Heart right ventricle (tissue), 16 donors: ENCODE results near the gene GOLGA6L24. TPM values are rescaled to one million over a fixed set of nuclear protein-coding genes. Genes with fewer than 3 reads are reported as not detected.
A peak's percentile ranks its signal among the peaks of the same experiment; 100 is the strongest.
"Not testable (repeated sequence)": the region's sequence is repeated elsewhere in the genome, so short reads cannot be mapped to it uniquely, and the experiment has no call there.

ENCODE experiments used
- ATAC-seq, 8 donors: fragments of 200-7000 bp; cut with Tn5 transposase; one replicate each; pipeline ENCODE4 v1.9.1; 2020; ENCODE audit warnings: mild to moderate bottlenecking in 8 of 8, moderate library complexity in 8 of 8, moderate number of reproducible peaks in 1 of 8
- DNase-seq, 2 donors: peaks; one replicate each; pipeline ENCODE4 v3.0.0-alpha.2; 2020
- H3K27ac ChIP-seq, 10 donors: fragments of 200-600 bp; sonication (generic) in 2 of 10; one replicate each; pipeline versions ENCODE4 v1.5.0 to v1.8.0; 2020 to 2022; ENCODE audit warnings: mild to moderate bottlenecking in 3 of 10
- H3K27me3 ChIP-seq, 7 donors: fragments of 200-600 bp; one replicate each; pipeline ENCODE4 v1.8.0; 2021 to 2022; ENCODE audit warnings: mild to moderate bottlenecking in 2 of 7
- H3K36me3 ChIP-seq, 9 donors: fragments of 200-600 bp; sonication (generic) in 1 of 9; one replicate each; pipeline versions ENCODE4 v1.5.0 to v1.8.0; 2020 to 2022; ENCODE audit warnings: mild to moderate bottlenecking in 2 of 9
- H3K4me1 ChIP-seq, 9 donors: fragments of 200-600 bp; sonication (generic) in 1 of 9; one replicate each; pipeline versions ENCODE4 v1.5.0 to v1.8.0; 2020 to 2022; ENCODE audit warnings: mild to moderate bottlenecking in 4 of 9
- H3K4me3 ChIP-seq, 10 donors: fragments of 200-600 bp; sonication (generic) in 2 of 10; one replicate each; pipeline versions ENCODE4 v1.5.0 to v1.8.0; 2020 to 2022; ENCODE audit warnings: mild to moderate bottlenecking in 7 of 10, moderate library complexity in 2 of 10
- H3K9me3 ChIP-seq, 11 donors: fragments of 200-600 bp in 10 of 11; sonication (generic) in 2 of 11; one replicate each; pipeline versions ENCODE4 v1.5.0 to v1.8.0; 2013 to 2022; ENCODE audit warnings: mild to moderate bottlenecking in 2 of 11, control low read depth in 1 of 11, moderate library complexity in 1 of 11
- WGBS, 2 donors: extraction: QIAGEN DNeasy Blood & Tissue Kit; methylation state at CpG; one replicate each; pipeline ENCODE4 v1.1.7; 2013; ENCODE audit warnings: inconsistent platforms in 1 of 2; 5-methylcytosine and 5-hydroxymethylcytosine counted together
- intact Hi-C, 10 donors: fragments of 100-400 bp; cut with DNase I; formaldehyde crosslinking; loops; one replicate each; pipeline versions ENCODE4 v1.11.1 to v1.14.2; 2022
- long read RNA-seq, 3 donors: library from polyadenylated mRNA; unstranded; transcript quantifications; one replicate each; pipeline ENCODE4 v2.0.0, GENCODE V29; 2020 to 2021
- polyA plus RNA-seq, 2 donors: library from polyadenylated mRNA; stranded (reverse); fragments of 200-250 nt; gene quantifications; one replicate each; pipeline ENCODE4 v1.2.3, GENCODE V29; 2013
- total RNA-seq, 10 donors: library from RNA; stranded (reverse); fragmentation: NEBNext Ultra II Directional in 3 of 10; extraction: Animal tissue kit (Norgen Biotek cat#: 25700) in 3 of 10; gene quantifications; one replicate each; pipeline versions ENCODE4 v1.2.1 to v1.2.4, GENCODE V29; 2021 to 2023
- donor health status: Arrhythmogenic right ventricular cardiomyopathy.
- donor health status: ischemic (EF 13 %, LVEDD 7.1; RV severe dilation, severe dysfunction).
- donor health status: healthy with polysubstance abuse.
- donor health status: DM: no; HTN: yes; CAD: no.
- donor health status: DM: no; HTN: no; CAD: no.
- donor health status: ischemic (EF 25% LVEDD 6.9; RV normal size, moderate dysfunction).
- donor health status: ischemic (EF 25% LVEDD 5.7; RV mildly dilated, moderate dysfunction).
- donor health status: healthy.
- donor health status: DM: yes; HTN: yes; CAD: no.
- donor health status: Ischemic cardiomyopathy.
- donor health status: ischemic (EF 35%, LVEDD 5.7; RV mildly dilated, moderate dysfunction).
- donor health status: nonischemic (EF 11% LVEDD 7.7; RV severe dilation, severe dysfunction).
- donor health status: DM: yes; HTN: yes; CAD: no.
- donor health status: PGD.
- donor health status: ischemic (EF 29% LVEDD 5.4; RV normal size, mild dysfunction).
- donor health status: nonischemic (EF 23%, LVEDD 6.1; RV moderate dilation, normal function).

GOLGA6L24 gene, protein sequence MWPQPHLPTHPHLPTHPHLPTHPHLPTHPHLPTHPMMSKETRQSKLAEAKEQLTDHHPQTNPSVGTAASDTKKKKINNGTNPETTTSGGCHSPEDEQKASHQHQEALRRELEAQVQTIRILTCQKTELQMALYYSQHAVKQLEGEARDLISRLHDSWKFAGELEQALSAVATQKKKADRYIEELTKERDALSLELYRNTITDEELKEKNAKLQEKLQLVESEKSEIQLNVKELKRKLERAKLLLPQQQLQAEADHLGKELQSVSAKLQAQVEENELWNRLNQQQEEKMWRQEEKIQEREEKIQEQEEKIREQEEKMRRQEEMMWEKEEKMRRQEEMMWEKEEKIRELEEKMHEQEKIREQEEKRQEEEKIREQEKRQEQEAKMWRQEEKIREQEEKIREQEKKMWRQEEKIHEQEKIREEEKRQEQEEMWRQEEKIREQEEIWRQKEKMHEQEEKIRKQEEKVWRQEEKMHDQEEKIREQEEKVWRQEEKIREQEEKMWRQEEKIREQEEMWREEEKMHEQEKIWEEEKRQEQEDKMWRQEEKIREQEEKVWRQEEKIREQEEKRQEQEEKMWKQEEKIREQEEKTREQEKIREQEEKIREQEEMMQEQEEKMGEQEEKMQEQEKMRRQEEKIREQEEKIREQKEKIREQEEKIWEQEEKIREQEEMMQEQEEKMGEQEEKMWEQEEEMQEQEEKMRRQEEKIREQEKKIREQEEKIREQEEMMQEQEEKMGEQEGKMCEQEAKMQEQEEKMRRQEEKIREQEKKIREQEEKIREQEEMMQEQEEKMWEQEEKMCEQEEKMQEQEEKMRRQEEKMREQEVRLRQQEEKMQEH
- not detected for total RNA-seq
- polyA plus RNA-seq: not detected
- long read RNA-seq, donor 1: 0 reads
- long read RNA-seq, donor 2: 0 reads
- long read RNA-seq, donor 3: 0 reads

DNA sequence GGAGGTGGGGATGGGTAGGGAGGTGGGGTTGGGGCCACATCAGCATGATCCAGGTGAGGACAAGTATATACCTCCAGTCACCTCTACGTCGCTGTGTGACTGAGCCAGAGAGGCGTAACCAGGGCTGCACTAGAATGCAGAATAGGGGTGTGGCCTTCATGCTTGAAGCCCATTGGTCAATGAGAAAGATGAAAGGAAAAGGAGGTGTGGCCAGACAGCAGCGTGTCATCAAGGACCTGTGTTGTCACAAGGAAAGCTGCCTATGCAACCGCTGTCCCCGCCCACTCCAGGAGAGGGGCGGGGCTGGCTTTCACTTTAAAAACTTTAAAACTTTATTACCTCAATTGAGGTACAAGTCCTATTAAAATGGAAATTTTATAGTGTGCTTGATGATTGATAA is at the start of gene GOLGA6L24:
Gene GOLGA6L24 (minus strand): TSS at position 101 of the 400 bp plus-strand sequence. CDS start 61 bp downstream, at position 40.
- H3K9me3 ChIP-seq, H3K27me3 ChIP-seq, H3K36me3 ChIP-seq, H3K4me1 ChIP-seq, ATAC-seq, H3K4me3 ChIP-seq, DNase-seq, intact Hi-C loops, H3K27ac ChIP-seq: not testable (repeated sequence)
- no CpG with 5 or more reads among the region's 7 CpGs for WGBS, 2 donors

DNA sequence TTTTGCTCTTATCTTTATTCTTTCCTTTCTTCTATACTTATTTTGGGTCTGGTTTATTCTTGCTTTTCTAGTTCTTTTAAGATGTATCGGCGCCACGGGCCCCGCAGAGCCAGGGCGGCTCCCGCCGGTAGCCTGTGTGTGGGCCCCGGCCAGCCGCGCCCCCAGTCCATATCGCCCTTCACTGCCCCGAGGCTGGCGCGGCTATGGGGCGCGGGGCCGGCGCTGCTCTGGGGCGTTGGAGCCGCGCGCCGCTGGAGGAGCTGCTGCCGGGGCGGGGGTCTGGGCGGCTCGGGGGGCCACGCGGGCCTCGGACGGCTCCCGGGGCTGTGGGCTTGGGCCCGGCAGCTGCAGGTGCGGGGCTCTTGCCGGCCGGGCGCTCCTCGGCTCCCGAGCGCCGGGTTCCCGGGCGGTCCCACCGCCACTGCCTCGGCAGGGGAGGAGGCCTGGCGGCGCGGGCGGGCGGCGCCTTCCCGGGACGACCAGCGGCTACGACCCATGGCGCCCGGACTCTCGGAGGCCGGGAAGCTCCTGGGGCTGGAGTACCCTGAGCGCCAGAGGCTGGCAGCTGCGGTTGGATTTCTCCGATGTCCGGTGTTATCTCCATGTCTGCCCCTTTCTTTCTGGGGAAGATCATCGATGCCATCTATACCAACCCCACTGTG is 45.0 kb upstream of the GOLGA6L24 start:
- DNase-seq, H3K9me3 ChIP-seq, H3K36me3 ChIP-seq, H3K4me3 ChIP-seq, intact Hi-C loops, H3K27ac ChIP-seq, H3K27me3 ChIP-seq, H3K4me1 ChIP-seq: not testable (repeated sequence)
- peak in 4 of 8 donors; percentile 43 to 80 (median 62) for ATAC-seq
- WGBS, 2 donors: no CpG with 5 or more reads among the region's 64 CpGs

DNA sequence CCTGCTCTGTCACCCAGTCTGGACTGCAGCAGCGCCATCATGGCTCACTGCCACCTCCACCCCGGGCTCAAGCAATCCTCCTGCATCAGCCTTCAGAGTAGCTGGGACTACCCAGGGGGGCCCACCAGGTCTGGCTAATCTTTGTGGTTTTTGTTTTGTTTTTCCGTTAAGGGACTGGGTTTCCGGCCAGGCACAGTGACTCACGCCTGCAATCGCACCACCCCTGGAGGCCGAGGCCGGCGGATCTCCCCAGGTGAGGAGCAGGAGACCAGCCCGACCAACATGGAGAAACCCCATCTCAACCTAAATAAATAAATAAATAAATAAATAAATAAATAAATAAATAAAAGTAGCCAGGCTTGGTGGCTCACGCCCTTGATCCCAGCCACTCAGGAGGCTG is 38.1 kb upstream of the GOLGA6L24 start:
- H3K27ac ChIP-seq, H3K36me3 ChIP-seq, H3K9me3 ChIP-seq, H3K4me1 ChIP-seq, DNase-seq, ATAC-seq, H3K4me3 ChIP-seq, H3K27me3 ChIP-seq, intact Hi-C loops: not testable (repeated sequence)
- WGBS, 2 donors: 75 to 93% methylated on average over 2 of the region's 11 CpGs

DNA sequence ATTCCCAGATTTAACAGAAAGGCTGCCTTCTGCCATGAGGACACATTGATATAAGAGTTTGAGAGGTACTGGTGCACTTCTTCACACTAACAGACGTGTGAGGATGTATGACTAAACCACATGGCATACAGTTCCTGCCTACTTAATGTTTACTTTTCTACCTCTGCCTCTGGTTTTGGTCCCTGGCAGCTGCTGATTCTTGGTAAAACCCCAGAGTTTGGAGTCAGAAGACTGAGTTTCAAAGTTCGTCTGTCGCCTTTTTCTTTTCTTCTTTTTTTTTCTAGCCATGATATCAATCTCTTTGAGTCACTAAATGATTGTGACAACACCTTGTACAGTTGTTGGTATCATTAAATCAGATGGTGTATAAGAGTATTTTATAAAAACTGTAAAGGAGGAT is 22.2 kb upstream of the GOLGA6L24 start:
- H3K4me3 ChIP-seq, ATAC-seq, intact Hi-C loops, H3K27ac ChIP-seq, H3K36me3 ChIP-seq, H3K27me3 ChIP-seq, DNase-seq, H3K9me3 ChIP-seq, H3K4me1 ChIP-seq: not testable (repeated sequence)
- WGBS, 2 donors: 78 to 93% methylated on average over 2 of the region's 3 CpGs

DNA sequence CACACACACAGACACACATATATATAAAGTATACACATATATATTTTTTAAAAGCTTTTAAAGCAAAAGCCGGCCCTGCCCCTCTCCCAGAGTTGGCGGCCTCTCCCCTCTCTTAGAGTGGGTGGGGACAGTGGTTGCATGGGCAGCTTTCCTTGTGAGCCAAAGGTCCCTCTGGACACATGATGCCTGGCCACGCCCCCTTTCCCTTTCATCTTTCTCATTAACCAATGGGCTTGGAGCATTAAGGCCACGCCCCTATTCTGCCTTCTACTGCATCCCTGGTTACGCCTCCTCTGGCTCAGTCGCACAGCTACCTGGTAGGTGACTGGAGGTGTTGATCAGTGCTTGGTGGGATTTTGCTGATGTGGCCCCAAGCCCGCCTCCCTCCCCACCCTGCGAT is 20.5 kb upstream of the GOLGA6L24 start, which contains the start of gene GOLGA8F:
Gene GOLGA8F (plus strand): TSS at position 301 of the 400 bp plus-strand sequence. CDS start 98 bp downstream, at position 399.
- ATAC-seq, H3K4me1 ChIP-seq, intact Hi-C loops, DNase-seq, H3K36me3 ChIP-seq, H3K9me3 ChIP-seq, H3K27ac ChIP-seq, H3K27me3 ChIP-seq, H3K4me3 ChIP-seq: not testable (repeated sequence)
- WGBS, 2 donors: no CpG with 5 or more reads among the region's 8 CpGs

DNA sequence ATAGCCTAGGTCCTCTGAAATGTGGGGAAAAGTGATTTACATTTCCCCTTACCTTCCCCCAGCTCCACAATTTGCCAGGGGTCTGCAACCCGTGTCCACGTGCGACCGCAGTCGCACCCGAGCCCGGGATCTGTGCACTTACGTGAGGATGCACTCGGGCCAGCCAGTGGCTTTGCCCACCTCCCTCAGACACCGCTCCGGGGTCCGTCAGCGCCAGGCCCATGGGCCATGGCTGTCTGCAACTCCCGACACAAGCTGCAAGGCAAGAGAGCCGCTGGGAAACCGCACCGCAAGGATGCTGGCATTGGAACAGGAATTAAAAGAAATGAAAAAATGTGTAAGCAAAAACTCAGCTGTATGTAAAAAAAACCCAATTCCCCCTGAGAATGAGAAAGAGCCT is 7.6 kb upstream of the GOLGA6L24 start:
- H3K9me3 ChIP-seq, intact Hi-C loops, ATAC-seq, H3K27ac ChIP-seq, H3K27me3 ChIP-seq, H3K36me3 ChIP-seq, H3K4me3 ChIP-seq, H3K4me1 ChIP-seq: not testable (repeated sequence)
- DNase-seq: peak in 1 of 2 donors; percentile 1
- 88 to 89% methylated on average over 5 to 10 of the region's 17 CpGs for WGBS, 2 donors

DNA sequence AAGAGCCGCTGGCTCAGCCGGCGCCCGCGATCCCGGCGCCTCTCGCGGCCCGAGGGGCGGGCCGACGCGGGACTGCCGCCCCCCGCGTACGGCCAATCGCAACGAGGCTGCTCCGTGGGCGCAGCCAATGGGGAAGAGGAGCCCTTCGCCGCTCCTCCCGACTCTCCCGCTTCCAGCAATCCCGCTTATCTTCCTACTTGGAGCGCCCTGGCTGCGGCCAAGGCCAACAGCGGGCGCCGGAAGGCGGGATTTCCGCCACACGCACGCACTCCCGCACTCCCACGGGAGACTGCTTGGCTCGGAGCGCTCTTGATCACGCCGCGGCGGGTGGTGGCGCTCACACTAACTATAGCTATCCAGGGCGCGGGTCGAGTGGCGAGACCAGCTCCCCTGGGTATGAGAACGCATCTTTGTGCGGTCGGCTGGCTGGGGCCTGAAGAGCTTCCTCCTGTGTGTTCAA is 35.7 kb downstream of the GOLGA6L24 start, which contains the start of gene HERC2:
Gene HERC2 (minus strand): TSS at position 51 of the 460 bp plus-strand sequence. CDS start 746 bp downstream, outside the sequence.
- H3K9me3 ChIP-seq, H3K27me3 ChIP-seq, ATAC-seq, DNase-seq, intact Hi-C loops: not testable (repeated sequence)
- peak within 1 kb of the TSS in 9 of 10 donors; percentile 22 to 49 (median 45) for H3K4me3 ChIP-seq
- H3K4me1 ChIP-seq: peaks cover 0 to 16% (median 0%) of the 10 kb centered on the region in 9 donors
- H3K27ac ChIP-seq: peak within 1 kb of the TSS in 4 of 10 donors; percentile 16 to 58 (median 24)
- H3K36me3 ChIP-seq: peaks cover 0 to 14% (median 5%) of the 10 kb centered on the region in 9 donors
- no CpG with 5 or more reads among the region's 52 CpGs for WGBS, 2 donors

DNA sequence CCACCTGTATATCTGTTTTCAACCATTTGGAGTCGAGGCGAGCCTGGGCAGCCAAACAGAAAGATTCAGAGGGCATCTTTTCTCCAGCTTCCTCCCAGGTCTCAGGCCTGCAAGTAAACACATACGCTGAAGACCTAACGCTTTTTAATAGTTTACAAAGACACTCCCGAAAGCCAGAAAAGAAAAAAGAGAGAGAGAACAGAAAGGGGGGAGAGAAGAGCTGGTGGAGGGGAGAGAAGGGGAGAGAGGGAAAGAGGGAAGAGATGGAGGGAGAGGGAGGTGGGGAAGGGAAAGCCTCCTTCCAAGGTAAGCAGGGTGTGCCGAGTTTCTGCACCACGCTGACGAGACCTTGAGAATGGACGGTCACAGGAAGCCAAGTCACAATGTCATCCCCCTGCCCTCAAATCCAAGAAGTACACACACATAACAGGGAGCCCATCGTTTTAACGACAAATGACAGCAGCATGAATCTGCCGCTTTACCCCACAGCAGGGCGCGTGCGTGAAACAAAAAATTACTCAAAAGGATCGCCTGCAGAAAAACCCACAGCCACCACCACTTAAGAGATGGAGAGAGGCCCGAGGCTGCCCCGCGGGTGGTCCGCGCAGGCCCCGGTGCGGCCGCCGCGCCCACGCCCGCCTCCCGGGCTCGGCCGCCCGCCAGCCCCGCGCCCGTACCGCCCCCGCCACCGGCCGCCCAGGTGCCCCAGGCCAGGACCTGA is 36.4 kb downstream of the GOLGA6L24 start:
- H3K27me3 ChIP-seq, ATAC-seq, H3K9me3 ChIP-seq, intact Hi-C loops, DNase-seq: not testable (repeated sequence)
- peaks cover 0 to 16% (median 0%) of the 10 kb centered on the region in 9 donors for H3K4me1 ChIP-seq
- peaks cover 0 to 21% (median 5%) of the 10 kb centered on the region in 9 donors for H3K36me3 ChIP-seq
- H3K27ac ChIP-seq: peak overlapping the region in 4 of 10 donors; percentile 16 to 58 (median 24)
- H3K4me3 ChIP-seq: peak overlapping the region in 9 of 10 donors; percentile 22 to 49 (median 45)
- WGBS, 2 donors: 0 to 1% methylated on average over 10 of the region's 39 CpGs

DNA sequence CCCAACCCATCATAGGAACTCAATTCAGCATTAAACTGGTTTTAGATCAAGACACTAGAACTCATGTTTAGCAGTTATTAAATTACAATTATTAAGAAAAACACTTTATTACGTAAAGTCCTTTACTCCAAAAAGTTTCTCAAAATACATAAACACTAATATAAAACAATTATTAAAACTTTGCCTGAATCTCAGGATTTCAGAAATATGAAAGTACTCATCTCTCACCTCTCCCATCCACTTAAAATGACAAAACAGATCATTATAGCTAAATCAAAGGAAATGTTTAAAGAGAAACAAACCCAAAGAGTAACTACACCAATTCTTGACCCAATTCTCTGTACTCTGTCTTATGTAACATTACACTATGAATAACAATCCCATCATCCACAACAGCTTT is 38.2 kb downstream of the GOLGA6L24 start:
- H3K27ac ChIP-seq, H3K9me3 ChIP-seq, DNase-seq, ATAC-seq, H3K27me3 ChIP-seq, H3K4me3 ChIP-seq, intact Hi-C loops: not testable (repeated sequence)
- 97 to 98% methylated on average over 1 of the region's 1 CpG for WGBS, 2 donors
- Histone ChIP-seq H3K36me3 (peaks cover 0 to 37% (median 5%) of the 10 kb centered on the region in 9 donors), H3K4me1 (peaks cover 0 to 21% (median 0%) of the 10 kb centered on the region in 9 donors)
